Measurements from ENCODE around the gene SYVN1. TPM values are rescaled to one million over a fixed set of nuclear protein-coding genes. Genes with fewer than 3 reads are reported as not detected.
A peak's percentile ranks its signal among the peaks of the same experiment; 100 is the strongest.

The SYVN1 gene
- polyA plus RNA-seq, 3 donors = 3.5 to 81.6 (median 6.4) TPM

DNA sequence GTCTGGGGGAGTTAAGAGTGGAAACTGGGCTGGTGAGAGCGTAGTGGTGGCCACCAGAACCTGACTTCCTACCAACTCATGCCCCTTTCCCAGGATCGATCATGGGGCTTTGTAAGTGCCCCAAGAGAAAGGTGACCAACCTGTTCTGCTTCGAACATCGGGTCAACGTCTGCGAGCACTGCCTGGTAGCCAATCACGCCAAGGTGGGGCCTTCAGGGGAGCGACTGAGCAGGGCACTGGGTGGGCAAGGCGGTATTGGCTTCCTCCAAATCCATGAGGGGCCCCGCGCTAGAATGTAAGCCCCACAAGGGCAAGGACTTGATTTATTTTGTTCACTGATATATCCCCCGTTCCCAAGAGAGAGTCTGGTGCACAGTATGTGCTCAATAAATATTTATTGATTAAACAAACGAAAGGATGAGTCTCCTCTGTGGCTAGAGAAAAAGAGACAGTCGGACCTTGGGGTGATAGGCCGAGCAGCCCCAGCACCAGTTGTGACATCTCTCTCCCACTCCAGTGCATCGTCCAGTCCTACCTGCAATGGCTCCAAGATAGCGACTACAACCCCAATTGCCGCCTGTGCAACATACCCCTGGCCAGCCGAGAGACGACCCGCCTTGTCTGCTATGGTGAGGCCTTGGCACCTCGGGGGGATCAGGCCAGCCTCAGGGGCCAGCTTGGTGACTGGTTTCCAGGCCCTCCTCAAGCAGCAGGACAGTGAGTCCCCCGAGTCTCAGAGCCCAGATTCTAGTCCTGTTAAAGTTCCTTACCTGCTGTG, 49.5 kb downstream of the SYVN1 start:
- Histone ChIP-seq H3K27ac (ENCODE audit: low read depth in 1 of 2, low read length in 2 of 2) (peak overlapping the region; percentile 73 to 92), H4K20me1 (ENCODE audit: insufficient read depth, low read length) (no peaks in the 10 kb centered on the region), H3K27me3 (ENCODE audit: control insufficient read depth in 2 of 2, insufficient read depth in 2 of 2, low read length in 2 of 2) (no peaks in the 10 kb centered on the region), H3K4me2 (replicated peaks; ENCODE audit: extremely low read depth, low read length, poor library complexity, severe bottlenecking) (peak overlapping the region; percentile 95), H3K79me2 (ENCODE audit: insufficient read depth, low read length) (peaks cover 53% of the 10 kb centered on the region), H2AFZ (ENCODE audit: insufficient read depth, low read depth, low read length, poor library complexity, severe bottlenecking) (peak overlapping the region; percentile 98), H3K9me3 (replicated peaks in 1 of 2; ENCODE audit: control insufficient read depth in 1 of 2, insufficient read depth in 1 of 2, low read length in 2 of 2) (no peaks in the 10 kb centered on the region), H3K36me3 (replicated peaks in 1 of 2; ENCODE audit: control insufficient read depth in 1 of 2, insufficient read depth in 2 of 2, low read length in 2 of 2) (peaks cover 33 to 48% of the 10 kb centered on the region in 2 donors), H3K4me1 (ENCODE audit: control insufficient read depth in 1 of 2, insufficient read depth in 2 of 2, low read length in 2 of 2) (peaks cover 33 to 43% of the 10 kb centered on the region in 2 donors), H3K9ac (ENCODE audit: insufficient read depth, low read length, poor library complexity, severe bottlenecking) (peak overlapping the region; percentile 91), H3K4me3 (replicated peaks in 1 of 3; ENCODE audit: low read depth in 2 of 3, low read length in 3 of 3) (peak overlapping the region; percentile 62 to 95 (median 84))
- Mint-ChIP-seq H3K4me3 (peak overlapping the region; percentile 88 to 95), H3K4me1 (peaks cover 44% of the 10 kb centered on the region), H3K36me3 (peaks cover 41 to 53% of the 10 kb centered on the region in 2 donors), H3K9me3 (peaks cover 0 to 2% (median 0%) of the 10 kb centered on the region in 7 donors), H3K27ac (peak overlapping the region; percentile 93 to 98 (median 95)), H3K27me3 (ENCODE audit: low read depth in 3 of 3) (no peaks in the 10 kb centered on the region)
- 64% methylated on average over 14 of the region's 23 CpGs for WGBS (ENCODE audit: insufficient coverage)
- TF ChIP-seq, protein P1, sequence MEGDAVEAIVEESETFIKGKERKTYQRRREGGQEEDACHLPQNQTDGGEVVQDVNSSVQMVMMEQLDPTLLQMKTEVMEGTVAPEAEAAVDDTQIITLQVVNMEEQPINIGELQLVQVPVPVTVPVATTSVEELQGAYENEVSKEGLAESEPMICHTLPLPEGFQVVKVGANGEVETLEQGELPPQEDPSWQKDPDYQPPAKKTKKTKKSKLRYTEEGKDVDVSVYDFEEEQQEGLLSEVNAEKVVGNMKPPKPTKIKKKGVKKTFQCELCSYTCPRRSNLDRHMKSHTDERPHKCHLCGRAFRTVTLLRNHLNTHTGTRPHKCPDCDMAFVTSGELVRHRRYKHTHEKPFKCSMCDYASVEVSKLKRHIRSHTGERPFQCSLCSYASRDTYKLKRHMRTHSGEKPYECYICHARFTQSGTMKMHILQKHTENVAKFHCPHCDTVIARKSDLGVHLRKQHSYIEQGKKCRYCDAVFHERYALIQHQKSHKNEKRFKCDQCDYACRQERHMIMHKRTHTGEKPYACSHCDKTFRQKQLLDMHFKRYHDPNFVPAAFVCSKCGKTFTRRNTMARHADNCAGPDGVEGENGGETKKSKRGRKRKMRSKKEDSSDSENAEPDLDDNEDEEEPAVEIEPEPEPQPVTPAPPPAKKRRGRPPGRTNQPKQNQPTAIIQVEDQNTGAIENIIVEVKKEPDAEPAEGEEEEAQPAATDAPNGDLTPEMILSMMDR (IDR thresholded peaks at IDR 0.05) = no peak
- no peak for DNase-seq
- intact Hi-C loops (cut with micrococcal nuclease) = loop anchor here (1.0 to 5.0 kb wide), 5 partner anchors 12 to 72 kb away; partner anchors contain the start of genes FAU (in 2 of the 2), MRPL49 (in 2 of the 2), ARL2 (in 1 of the 2) and SNX15 (in 1 of the 2)

GRCh38 chr11:65083834-65084597, 50.3 kb downstream of the SYVN1 start, which contains the start of the genes CDCA5 and ZFPL1:
Gene CDCA5, minus strand, starts transcription at chr11:65084040. Its CDS starts 62 bp downstream, at chr11:65083978.
Gene ZFPL1, plus strand, starts transcription at chr11:65084222. Its CDS starts 477 bp downstream, at chr11:65084699.
- Histone ChIP-seq H3K79me2 (ENCODE audit: insufficient read depth, low read length) (peaks cover 61% of the 10 kb centered on the region), H3K4me1 (ENCODE audit: control insufficient read depth in 1 of 2, insufficient read depth in 2 of 2, low read length in 2 of 2) (peaks cover 33 to 43% of the 10 kb centered on the region in 2 donors), H3K36me3 (replicated peaks in 1 of 2; ENCODE audit: control insufficient read depth in 1 of 2, insufficient read depth in 2 of 2, low read length in 2 of 2) (peaks cover 31 to 40% of the 10 kb centered on the region in 2 donors), H3K4me3 (replicated peaks in 1 of 3; ENCODE audit: low read depth in 2 of 3, low read length in 3 of 3) (peak within 1 kb of the TSS; percentile 62 to 95 (median 84)), H3K9me3 (replicated peaks in 1 of 2; ENCODE audit: control insufficient read depth in 1 of 2, insufficient read depth in 1 of 2, low read length in 2 of 2) (no peaks in the 10 kb centered on the region), H3K4me2 (replicated peaks; ENCODE audit: extremely low read depth, low read length, poor library complexity, severe bottlenecking) (peak within 1 kb of the TSS; percentile 95), H4K20me1 (ENCODE audit: insufficient read depth, low read length) (no peaks in the 10 kb centered on the region), H3K27ac (ENCODE audit: low read depth in 1 of 2, low read length in 2 of 2) (peak within 1 kb of the TSS; percentile 73 to 92), H3K9ac (ENCODE audit: insufficient read depth, low read length, poor library complexity, severe bottlenecking) (peak within 1 kb of the TSS; percentile 91), H3K27me3 (ENCODE audit: control insufficient read depth in 2 of 2, insufficient read depth in 2 of 2, low read length in 2 of 2) (no peaks in the 10 kb centered on the region), H2AFZ (ENCODE audit: insufficient read depth, low read depth, low read length, poor library complexity, severe bottlenecking) (peak within 1 kb of the TSS; percentile 98)
- peak; percentile 95 to 97 (median 96) for DNase-seq
- no peaks in the 10 kb centered on the region for H3K27me3 Mint-ChIP-seq (ENCODE audit: low read depth in 3 of 3)
- intact Hi-C loops (cut with micrococcal nuclease) = loop anchor here (1.0 to 5.0 kb wide), 4 partner anchors 12 to 72 kb away; partner anchors contain the start of genes FAU (in 2 of the 2), MRPL49 (in 2 of the 2), ARL2 (in 1 of the 2) and SNX15 (in 1 of the 2)
- peaks cover 44% of the 10 kb centered on the region for H3K4me1 Mint-ChIP-seq
- H3K9me3 Mint-ChIP-seq = peaks cover 0 to 2% (median 0%) of the 10 kb centered on the region in 7 donors
- H3K4me3 Mint-ChIP-seq = peak within 1 kb of the TSS; percentile 88 to 95
- H3K27ac Mint-ChIP-seq = peak within 1 kb of the TSS; percentile 93 to 98 (median 95)
- WGBS (ENCODE audit: insufficient coverage) = under 1% methylated on average over 65 of the region's 79 CpGs
- TF ChIP-seq, protein P1 (IDR thresholded peaks at IDR 0.05) = no peak
- H3K36me3 Mint-ChIP-seq = peaks cover 34 to 51% of the 10 kb centered on the region in 2 donors
